Measurements from ENCODE around the gene ANOS1.
"Not testable (repeated sequence)": the region's sequence is repeated elsewhere in the genome, so short reads cannot be mapped to it uniquely, and the experiment has no call there.

The ANOS1 gene

DNA sequence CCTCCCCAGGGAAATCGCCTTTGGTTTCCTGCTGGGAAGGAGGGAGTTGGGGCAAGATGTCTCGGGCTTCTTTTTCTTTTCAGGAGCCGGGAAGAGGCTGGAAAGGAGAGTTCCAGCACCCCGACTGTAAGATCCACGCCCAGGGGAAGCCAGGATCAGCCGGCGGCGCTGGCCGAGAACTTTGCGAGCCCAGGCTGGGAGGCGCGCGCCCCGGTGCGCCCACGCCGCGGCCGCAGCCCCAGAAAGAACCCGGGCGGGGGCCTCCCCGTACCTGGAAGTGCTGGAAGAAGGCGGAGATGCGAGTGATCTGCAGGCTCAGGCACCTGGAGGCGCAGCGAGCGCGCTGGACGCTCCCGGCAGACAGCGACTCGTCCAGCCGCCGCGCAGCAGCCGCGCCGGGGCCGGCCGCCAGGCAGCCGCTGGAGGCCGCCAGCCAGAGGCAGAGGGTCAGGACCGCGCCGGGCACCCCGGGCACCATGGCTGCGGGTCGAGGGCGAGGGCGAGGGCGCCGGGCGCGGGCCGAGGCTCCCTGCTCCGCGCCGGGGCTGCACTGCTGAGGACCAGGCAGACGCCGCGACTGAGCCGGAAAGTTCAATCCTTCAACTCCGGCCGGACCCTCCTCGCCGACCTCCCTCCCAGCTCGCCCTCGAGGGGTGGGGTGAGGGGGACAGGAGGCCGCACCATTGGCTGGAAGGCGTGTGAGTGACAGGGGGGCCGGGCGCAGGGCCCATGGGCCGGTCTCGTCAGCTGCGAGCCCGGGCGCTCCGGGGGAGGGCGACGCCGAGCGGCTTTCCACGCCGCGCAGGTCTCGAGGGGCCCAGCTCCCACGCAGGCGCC, at the start of gene ANOS1:
TSS of gene ANOS1 (minus strand) at position 579 of the 837 bp plus-strand sequence. CDS start at position 478, 101 bp downstream.
- peak; percentile 82 for DNase-seq

DNA sequence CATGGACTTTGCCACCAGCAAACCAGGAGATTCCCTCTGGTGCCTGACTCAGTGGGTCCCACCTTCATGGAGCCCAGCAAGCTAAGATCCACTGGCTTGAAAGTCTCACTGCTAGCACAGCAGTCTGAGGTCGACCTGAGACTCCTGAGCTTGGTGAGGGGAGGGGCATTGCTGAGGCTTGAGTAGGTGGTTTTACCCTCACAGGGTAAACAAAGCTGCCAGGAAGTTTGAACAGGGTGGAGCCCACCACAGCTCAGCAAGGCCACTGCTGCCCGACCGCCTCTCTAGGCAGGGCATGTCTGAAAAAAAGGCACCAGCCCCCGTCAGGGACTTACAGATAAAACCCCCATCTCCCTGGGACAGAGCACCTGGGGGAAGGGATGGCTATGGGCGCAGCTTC, 41.2 kb upstream of the ANOS1 start:
- DNase-seq = no peak

GRCh38 chrX:8760021-8760420, 28.1 kb upstream of the ANOS1 start:
- no peak for DNase-seq

DNA sequence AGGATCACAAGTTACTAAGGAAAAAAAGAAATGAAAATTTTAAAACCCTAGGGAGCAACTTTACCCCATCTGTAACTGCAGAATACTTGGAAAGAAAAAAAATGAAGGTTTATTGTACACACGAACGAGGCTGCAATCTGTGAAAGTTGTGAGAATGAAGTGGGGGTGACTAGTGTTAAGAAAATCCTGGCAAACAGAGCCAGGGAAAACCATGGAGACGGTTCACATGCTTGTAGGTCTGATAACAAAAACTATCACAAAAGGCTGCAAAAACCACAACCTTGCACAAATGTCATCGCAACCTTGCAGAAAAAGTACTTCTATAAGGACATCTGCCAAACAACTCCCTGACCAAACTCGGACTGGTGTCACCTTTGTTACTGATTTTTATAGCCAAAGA, 26.8 kb upstream of the ANOS1 start:
- DNase-seq = not testable (repeated sequence)

GRCh38 chrX:8757609-8758389, 25.9 kb upstream of the ANOS1 start:
- not testable (repeated sequence) for DNase-seq

GRCh38 chrX:8755813-8756212, 23.9 kb upstream of the ANOS1 start:
- no peak for DNase-seq

DNA sequence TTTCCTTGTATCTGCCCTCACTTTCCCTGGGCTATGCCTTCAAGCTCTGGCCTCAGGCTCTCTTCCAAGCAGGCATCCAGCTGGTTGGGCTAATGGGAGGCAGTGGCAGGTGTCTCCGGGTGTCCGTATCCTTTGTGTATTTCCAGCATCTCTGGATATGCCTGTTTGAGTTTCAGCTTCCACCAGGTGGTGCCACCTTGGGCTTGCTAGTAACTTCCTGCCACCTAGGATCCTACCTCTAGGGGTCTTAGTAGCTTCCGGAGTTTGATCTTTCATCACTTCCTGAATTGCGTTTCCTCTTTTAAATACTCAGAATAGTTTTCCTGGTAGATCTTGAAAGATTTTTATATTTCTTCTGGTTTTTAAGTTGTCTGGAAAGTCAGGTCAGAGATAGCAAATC, 23.2 kb upstream of the ANOS1 start:
- DNase-seq = no peak

GRCh38 chrX:8749697-8750096, 17.8 kb upstream of the ANOS1 start:
- no peak for DNase-seq

DNA sequence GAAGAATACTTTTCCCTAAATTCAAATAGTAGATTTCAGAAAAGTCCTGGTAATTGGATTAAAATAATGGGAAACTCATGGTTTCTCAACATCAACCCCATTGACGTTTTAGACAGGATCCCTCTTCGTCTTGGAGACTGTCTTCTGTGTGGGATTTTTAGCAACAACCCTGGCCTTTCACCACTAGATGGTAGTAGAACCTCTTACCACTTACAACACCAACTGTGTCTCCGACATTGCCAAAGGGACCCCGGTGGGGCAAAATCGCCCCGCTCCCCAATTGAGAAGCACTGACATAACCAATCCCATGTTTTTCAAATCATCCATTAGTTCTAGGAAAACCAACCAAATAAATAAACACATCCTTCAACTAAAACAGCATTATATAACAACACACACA, 16.9 kb upstream of the ANOS1 start:
- peak; percentile 49 for DNase-seq

GRCh38 chrX:8743126-8743732, 11.3 kb upstream of the ANOS1 start:
- DNase-seq = peak; percentile 27

GRCh38 chrX:8741981-8742380, 10.0 kb upstream of the ANOS1 start:
- DNase-seq = no peak

DNA sequence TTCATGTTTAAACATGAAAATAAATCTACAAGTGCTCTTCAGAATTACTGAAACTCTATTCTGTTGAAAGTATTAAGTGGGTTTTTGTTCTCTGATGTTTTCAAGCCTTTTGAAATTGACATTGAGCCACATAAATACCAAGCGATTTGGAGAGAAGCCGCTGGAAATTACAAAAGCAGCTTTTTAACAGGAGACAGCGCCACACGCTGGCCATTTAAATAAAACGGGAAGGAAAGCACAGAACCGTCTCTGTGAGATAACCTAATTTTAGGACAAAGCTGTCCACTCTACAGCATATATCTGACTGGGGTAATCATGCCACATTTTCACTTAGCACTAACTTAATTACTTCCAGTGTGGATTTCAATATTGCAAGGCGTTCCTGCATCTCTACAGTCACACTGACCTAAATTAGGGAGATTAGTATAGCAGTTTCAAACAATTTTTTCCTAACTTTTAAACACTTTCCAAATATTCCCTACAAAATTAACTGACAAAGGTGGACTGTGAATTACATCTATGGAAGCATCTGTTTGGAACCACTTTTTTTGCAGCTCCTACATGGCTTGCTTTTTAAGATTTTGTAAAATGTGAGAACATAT, 6.8 kb upstream of the ANOS1 start:
- peak; percentile 54 for DNase-seq

GRCh38 chrX:8737883-8738282, 5.9 kb upstream of the ANOS1 start:
- DNase-seq = no peak

DNA sequence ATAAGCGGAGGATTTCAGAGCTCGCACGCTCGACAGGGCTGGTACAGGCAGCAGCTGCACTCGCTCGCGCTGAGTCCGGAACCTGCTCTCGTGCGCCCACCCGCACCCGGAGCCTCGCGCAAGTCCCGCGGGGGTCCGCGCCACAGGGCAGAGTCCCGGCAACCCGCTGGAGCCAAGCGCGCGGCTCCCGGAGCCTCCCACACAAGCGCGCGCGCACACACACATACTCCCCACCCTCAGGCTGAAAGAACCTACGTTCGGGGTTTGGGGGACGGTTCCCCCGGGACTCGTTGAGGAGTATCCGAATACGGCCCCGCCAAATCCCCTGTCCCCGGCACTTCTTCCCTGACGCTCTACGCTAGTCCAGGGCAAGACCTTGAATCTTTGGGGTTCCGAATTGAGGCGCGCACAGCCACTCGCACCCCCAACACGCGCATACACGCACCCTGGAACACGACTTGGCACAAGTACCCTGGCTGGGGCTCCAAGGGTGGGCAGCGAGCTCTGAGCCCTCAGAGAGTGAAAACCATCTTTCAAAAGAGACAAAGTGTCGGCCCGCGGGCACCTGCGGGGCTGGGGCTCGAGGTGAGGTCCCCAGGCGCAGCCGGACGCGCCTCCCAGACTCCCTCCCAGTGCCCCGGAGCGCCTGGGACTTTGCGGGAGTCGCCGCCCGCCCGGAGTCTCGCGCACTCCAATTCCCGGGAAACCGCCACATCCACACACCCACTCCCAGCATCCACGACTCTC, 952 bp downstream of the ANOS1 start:
- DNase-seq = peak; percentile 80

- peak; percentile 10 for DNase-seq
These were observed 2.1 kb downstream of the ANOS1 start for GRCh38 chrX:8729811-8730210.

- no peak for DNase-seq
These were observed 2.9 kb downstream of the ANOS1 start for GRCh38 chrX:8728932-8729535.

DNA sequence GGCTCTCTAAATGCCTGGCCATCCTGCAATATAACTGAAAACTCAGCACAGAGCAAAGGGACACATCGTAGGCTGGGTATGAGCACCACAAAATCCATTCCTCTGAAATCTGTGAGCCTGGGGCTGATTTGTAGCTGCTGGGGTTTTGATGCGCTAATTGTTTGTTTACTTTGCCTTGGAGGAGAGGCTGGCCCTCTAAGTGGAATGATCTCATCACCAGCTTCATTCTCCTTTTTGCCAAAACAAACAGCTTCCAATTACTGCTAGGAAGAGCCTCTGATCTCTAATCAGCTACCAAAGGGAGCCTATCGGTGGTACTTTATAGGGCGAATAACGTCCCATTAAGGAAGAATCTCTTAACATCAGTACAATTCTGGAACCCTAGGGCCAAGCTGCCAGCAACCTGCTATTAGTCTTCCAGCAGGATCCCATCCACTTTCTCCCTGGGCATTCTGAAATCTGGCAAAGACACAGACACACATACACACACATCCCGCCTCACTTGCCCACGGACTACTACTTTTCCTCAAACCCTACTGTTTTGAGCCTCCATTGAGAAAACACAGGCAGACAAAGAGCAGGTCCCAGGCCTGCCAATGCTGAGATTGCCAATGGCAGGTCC, 5.8 kb downstream of the ANOS1 start:
- peak; percentile 25 for DNase-seq

DNA sequence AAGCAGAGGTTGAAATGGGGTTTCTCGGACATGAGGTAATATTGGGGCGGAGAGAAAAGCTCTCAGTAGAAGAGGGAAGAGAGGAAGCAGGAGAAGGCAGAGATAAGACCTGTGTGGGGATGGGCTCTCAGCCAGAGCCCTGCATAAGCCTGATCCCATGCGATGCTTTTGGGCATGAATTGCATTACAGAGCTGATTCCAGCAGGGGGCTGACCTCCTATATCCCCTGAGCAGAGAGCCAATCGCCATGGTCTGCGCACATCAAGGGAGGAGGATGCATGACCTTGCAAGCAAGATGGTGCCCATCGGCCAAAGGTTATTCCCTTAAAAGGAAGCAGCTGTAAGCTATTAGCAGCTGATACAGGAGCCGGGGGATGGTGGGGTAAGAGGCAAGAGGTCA, 7.6 kb downstream of the ANOS1 start:
- DNase-seq = no peak

GRCh38 chrX:8721536-8721935, 10.4 kb downstream of the ANOS1 start:
- DNase-seq = no peak

DNA sequence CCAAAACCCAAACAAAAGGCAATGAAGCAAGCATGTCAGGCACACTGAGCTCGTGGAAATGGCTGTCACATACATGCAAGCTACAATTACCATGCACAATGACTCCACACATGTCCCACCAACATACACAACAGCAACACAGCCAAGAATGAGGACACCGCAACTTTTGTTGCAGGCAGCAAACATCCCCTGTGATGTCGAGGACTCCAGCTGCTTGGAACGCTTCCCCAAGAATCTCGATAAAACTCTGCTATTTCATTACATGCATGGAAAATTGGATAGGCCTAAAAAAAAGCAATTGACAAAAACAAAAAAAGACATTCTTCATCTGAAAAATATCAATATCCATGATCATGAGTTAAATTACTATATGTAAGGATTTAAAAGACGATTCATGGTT, 11.8 kb downstream of the ANOS1 start:
- no peak for DNase-seq

GRCh38 chrX:8717354-8717753, 14.6 kb downstream of the ANOS1 start:
- no peak for DNase-seq

DNA sequence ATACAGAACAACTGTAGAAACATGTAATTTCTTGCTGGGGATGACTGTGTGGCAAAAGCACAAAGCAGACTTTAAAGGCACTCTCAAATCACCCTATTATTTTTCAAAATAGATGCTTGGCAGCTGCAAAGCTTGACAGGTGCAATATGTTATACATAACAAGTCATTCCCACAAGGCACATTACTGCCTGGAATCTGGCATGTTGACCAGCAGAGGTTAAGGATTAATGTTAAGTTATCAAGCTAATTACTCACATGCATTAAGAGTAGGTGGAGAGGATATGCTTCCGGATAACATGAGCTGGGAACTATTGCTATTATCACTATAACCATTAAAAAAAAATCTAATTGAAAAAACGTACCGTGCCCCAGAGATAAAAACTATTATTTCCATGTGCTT, 17.8 kb downstream of the ANOS1 start:
- no peak for DNase-seq

Measured in retina (tissue), 1 donor.